GM19455 (cell line): ENCODE measurements around the gene ZNF783.
"Not testable (repeated sequence)": the region's sequence is repeated elsewhere in the genome, so short reads cannot be mapped to it uniquely, and the experiment has no call there.

Source experiments
- ATAC-seq: cut with Tn5 transposase; IDR thresholded peaks from one replicate; pipeline ENCODE4 v1.9.1; 2021; ENCODE audit not compliant: unreplicated experiment

ZNF783 gene

DNA sequence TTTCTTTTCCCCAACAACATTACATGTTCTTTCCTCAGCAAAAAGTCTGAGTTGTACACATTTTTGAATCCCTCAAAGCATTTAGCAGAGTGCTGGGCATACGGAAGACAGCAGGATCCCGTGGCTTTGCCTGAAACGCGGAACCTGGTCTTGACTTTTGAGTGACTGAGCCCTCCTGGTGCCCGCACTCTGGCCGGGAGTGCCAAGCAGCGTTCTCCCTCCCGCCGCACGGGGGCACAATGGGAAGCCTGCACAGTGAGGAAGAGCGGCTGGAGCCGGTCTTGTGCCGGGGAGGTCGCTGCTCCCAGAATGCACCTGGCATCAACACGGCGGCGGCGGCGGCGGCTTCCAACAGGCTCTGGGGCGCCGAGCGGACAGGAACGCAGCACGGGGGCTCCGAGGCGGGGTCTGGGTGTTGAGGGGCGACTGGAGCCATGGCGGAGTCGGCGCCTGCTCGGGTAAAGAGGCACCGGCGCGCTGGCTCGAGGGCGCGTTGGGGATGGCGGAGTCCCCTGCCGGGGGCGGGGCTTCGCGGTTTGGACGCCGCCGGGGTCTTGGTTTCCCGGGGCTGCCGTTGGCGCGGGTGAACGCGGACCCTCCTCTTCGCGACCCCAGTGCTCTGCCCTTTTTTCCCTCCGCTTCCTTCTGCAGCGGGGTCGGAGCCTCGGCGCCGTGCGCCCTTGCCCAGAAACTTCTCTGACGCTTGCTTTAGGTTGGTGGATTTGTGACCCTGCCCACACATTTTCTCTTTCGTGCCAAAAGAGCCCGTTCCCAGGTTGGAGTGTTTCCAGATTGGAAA is 22.5 kb upstream of the ZNF783 start, which contains the start of gene ZNF212:
TSS of gene ZNF212 (plus strand) at position 307 of the 799 bp plus-strand sequence. CDS start at position 435, 128 bp downstream.
- ATAC-seq, result peak; percentile 98

DNA sequence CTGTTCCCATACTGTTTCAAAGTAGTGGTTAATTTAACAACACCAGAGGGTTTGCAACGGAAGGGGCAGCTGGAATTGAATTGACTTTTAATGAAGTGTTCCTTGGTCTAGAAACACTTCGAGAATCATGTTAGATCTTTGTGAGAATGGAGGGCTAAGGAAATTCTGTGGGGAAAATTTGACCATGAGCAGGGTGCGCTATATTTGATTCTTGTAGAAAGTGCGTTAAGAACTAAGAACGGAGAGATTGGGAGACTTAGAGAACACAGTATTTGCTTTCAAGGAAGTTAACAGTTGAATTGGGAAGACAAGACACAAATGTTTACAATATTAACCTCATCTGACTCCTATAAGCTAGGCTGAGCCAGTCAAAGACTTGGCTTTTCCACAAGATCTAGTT is 21.4 kb upstream of the ZNF783 start:
- ATAC-seq, result no peak

DNA sequence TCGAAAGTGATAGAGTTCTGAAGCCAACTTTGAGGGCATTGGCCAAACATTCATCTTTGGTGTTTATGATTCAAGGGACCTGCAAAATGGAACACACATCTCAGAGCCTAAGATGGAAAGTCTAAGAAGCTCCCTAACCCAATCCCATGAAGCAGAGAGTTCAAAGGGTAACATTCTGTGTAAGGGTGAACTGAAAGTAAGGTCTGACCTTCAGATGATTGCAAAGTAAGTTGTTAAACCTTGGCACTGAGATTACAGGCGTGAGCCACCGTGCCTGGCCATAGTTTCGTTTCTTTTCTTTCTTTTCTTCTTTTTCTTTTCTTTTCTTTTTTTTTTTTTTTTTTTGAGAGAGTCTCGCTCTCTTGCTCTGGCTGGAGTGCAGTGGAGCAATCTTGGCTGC is 20.3 kb upstream of the ZNF783 start:
- ATAC-seq, result no peak

DNA sequence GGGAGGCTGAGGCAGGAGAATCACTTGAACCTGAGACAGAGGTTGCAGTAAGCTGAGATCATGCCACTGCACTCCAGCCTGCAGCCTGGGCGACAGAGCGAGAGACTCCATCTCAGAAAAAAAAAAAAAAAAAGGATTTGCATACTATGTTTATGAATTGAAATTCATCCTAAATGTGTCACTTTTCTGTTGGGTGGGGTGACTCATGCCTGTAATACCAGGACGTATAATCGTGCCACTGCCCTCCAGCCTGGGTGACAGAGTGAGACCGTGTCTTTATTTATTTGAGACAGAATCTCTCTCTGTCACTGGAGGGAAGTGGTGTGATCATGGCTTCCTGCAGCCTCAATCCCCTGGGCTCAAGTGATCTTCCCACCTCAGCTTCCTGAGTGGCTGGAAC is 16.8 kb upstream of the ZNF783 start:
- ATAC-seq, result no peak

DNA sequence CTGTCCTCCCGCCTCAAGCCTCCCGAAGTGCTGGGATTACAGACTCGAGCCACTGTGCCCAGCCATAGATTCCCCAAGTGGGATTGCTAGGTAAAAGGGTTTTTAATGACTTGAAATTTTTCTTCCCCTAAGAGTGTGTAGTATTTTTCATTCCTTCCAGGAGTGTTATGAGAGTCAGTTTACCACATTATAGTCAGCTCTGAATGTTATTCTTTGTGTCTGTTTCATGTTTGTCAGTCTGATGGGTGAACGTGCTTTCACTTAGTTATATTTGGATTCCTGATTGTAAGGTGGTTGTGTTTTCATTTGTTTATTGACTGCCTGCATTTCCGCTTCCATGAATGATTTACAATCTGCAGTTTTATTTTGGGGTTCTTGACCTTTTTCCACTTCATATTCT is 16.3 kb upstream of the ZNF783 start:
- no peak for ATAC-seq

DNA sequence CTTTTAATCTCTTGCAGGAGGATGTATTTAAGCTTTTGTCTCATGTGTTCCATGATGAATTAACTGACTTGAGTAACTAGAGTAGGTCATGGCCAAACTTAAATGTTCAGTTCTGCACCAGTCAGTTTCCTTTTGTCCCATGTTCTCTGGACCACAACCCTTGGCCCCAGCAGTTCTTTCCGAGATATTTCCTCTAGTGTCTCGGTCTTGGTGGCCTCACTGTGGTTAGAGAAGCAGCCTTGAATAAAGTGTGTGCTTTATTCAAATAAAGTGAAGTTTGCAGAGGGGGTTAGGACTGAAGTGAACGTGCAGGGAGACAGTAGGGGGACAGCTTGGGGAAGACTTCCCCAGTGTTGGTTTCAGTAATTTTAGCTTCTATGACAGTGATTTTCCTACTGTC is 13.2 kb upstream of the ZNF783 start:
- no peak for ATAC-seq

DNA sequence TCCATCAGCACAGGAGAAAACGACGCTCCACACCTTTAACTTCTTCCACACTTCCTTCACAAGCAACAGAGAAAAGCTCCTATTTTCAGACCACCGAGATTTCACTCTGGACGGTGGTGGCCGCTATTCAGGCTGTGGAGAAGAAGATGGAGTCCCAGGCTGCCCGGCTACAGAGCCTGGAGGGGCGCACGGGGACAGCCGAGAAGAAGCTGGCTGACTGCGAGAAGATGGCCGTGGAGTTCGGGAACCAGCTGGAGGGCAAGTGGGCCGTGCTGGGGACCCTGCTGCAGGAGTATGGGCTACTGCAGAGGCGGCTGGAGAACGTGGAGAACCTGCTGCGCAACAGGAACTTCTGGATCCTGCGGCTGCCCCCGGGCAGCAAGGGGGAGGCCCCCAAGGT is 11.8 kb upstream of the ZNF783 start:
- ATAC-seq, result not testable (repeated sequence)

DNA sequence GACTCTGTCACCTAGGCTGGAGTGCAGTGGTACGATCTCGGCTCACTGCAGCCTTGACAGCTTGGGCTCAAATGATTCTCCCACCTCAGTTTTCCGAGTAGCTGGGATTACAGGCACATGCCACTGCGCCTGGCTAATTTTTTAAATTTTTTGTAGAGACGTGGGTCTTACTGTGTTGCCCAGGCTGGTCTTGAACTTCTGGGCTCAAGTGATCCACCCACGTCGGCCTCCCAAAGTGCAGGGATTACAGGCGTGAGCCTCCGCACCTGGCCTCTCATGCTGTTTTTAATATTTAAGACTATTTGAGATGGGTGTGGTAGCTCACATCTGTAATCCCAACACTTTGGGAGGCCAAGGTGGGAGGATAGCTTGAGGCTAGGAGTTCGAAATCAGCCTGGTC is 10.5 kb upstream of the ZNF783 start:
- not testable (repeated sequence) for ATAC-seq

DNA sequence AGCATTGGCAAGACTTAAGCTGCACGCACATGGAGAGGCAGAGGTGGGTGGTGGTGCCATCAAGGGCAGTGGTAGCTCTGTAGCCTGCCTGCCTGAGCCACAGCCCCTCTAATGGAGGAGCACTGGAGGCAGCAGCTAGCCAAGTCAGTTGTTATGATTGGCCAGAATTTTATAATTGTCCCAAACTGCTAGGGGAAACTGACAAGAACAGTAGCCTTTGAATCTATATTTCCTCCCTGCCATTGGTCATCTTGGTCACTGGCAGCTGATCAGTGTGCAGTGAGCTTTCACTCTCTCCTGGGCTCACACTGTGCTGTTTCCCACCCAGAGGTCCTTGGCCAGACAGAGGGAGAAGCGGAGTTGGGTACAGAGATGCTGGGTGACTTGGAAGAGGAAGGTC is 9.6 kb upstream of the ZNF783 start:
- ATAC-seq, result no peak

DNA sequence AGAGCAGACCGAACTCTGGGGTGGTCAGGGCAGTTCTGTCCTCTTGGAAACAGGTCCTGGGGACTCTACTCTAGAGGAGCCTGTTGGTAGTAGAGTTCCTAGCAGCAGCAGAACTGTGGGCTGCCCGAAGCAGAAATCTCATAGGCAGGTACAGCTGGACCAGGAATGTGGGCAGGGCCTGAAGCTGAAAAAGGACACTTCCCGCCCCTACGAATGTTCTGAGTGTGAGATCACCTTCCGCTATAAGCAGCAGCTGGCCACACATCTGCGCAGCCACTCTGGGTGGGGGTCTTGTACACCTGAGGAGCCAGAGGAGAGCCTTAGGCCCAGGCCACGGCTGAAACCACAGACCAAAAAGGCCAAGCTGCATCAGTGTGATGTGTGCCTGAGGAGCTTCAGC is 8.3 kb upstream of the ZNF783 start:
- no peak for ATAC-seq

DNA sequence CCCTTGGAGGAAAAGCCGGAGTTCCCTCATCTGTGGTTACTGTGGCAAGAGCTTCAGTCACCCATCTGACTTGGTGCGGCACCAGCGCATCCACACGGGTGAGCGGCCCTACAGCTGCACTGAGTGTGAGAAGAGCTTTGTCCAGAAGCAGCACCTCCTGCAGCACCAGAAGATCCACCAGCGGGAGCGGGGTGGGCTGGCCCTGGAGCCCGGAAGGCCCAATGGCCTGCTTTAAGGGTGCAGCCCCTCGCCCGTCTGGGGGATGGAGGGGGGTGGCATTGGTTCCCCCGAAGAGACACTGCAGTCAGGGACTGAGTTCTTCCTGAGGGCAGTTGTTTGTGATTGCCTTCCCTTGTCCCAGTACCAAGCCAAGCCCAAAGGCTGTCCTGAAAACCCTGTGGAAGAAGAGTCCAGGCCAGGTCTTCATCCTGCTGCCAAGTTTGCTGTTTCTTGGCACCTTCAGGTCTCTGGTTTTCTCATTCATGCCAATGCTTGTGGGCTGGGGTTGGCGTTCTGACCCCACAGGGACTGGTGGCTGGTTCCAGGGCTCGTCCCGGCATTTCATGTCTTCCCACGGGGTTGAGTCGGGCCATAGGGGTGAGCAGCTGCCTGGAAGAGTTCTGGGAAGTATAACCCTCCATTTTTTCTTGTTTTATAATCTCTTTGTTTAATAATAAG is 7.7 kb upstream of the ZNF783 start:
- no peak for ATAC-seq

DNA sequence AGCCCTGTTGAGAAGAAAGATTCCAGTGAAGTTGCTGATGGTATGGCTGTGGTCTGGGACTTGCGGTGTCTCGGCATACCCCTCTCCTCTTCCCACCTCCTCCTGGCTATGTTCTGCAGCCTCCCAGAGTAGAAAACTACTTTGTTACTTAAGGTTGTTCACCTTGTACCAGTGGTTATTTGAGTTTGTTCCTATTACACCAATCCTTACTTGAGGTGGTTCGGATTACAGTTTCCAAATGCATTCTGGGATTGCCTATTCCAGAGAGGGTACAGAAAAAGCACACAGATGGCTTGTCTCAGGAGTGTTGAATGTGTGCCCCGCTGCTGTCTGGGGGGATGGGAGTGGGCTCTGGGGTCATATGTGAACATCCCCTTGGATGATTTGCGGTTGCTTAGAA is 6.8 kb upstream of the ZNF783 start:
- no peak for ATAC-seq

DNA sequence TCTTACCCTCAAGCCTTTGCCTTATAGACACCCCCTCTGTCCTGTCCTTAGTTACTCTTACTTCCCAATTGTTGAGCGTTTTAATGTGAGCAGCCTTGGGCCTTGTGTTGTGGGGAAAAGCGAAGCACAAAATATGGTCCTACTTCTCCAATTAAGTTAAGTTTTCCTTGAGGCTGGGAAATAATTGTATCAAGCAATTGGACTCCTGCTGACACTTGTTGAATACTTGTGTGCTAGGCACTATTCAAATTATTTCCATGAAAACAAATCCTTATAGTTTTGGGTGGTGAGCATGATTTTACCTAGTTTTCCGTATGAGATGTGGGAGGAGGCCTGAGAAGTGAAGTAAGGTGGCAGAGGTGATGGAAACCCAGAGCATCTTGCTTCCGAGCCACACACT is 5.4 kb upstream of the ZNF783 start:
- no peak for ATAC-seq

DNA sequence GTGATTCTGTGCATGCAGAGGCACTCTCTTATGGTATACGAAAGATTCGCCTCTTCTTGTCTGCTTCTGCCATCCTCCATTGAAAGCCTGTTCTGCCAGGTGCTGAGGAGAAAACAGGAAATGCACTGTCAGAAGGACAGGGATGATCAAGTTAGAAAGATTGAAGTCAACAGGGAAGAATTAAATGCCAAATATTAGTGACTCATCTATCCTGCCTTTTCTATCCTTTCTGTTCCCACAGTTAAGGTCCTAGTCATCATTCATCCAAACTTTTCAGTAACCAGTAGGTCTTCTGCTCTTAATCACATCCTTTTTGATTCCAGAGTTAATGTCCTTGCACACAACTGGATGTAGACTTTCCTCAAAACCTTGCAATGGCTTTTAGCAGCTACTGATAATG is 4.8 kb upstream of the ZNF783 start:
- no peak for ATAC-seq

DNA sequence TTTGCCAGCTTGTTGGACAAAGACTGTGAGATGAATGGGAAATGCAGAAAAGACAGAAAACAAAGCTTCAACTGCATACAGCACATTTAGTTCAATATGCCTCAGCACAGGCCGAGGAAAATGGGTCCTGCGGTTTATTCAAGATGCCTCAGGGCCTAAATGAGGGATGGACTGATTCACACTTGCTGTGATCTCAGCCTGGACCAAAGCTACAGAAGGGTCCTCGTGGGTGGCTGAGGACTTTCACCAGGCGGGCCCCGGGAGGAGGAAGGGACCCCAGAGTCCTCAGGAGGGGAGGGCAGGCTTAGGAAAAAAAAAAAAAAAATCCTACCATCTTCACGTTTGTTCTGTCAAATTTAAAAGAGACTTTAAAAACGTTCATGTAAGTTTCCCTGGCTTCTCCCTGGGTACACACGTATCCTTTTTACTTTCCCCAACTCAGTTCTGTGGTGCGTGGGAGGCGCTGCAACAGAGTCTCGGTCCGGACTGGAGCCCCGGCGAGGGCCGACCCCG is 624 bp upstream of the ZNF783 start:
- ATAC-seq, result peak; percentile 10

DNA sequence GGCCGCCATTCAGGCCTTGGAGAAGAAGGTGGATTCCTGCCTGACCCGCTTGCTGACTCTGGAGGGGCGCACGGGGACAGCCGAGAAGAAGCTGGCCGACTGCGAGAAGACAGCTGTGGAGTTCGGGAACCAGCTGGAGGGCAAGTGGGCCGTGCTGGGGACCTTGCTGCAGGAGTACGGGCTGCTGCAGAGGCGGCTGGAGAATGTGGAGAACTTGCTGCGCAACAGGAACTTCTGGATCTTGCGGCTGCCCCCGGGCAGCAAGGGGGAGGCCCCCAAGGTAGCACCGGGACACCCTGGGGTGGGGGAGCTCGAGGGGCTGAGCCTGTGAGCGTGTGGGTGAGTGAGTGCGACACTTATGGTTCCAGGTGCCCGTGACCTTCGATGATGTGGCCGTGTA is 4.5 kb downstream of the ZNF783 start:
- no peak for ATAC-seq

DNA sequence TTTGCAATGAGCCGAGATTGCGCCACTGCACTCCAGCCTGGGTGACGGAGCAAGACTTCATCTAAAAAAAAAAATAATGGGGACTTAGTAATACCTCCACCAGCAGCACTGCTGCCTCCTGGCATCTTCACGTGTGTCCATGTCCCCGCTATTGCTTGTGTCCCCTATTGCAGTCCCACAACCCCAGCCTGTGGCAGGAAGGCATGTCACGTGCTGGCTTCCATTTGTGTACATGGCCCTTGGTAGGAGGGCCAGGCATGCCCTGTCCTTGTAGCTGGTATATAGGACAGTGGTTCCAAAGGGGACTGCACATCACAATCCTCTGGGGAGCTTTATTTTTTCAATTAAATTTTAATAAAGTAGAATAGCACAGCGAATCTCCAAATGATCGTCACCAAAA is 5.7 kb downstream of the ZNF783 start:
- ATAC-seq, result no peak

DNA sequence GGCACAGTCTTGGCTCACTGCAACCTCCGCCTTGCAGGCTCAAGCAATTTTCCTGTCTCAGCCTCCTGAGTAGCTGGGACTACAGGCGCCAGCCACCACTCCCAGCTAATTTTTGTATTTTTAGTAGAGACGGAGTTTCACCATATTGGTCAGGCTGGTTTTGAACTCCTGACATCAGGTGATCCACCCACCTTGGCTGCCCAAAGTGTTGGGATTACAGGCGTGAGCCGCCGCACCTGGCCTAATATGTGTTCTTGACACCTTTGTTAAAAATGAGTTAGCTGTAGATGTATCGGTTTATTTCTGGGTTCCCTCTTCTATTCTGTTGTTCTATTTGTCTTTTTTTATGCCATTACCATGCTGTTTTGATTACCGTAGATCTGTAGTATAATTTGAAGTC is 12.4 kb downstream of the ZNF783 start:
- not testable (repeated sequence) for ATAC-seq

DNA sequence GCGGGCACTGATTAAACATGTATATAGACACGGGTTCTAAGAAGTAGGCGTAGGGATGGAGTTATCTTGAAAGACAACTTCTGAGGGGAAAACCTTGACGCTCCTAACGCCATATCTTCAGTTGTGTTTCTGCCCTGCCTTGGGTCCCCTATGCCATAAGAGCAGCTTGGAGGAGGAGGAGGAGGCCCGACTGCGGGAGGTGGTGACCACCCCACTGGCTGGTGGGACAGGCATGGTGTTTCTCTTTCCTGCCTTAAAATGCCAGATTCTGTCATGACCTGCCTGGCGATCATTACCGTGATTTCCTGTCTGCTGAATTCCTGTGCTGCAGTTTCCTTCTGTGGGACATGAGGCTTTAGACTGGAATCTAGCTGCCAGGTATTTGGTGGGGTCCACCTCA is 15.9 kb downstream of the ZNF783 start:
- ATAC-seq, result no peak

DNA sequence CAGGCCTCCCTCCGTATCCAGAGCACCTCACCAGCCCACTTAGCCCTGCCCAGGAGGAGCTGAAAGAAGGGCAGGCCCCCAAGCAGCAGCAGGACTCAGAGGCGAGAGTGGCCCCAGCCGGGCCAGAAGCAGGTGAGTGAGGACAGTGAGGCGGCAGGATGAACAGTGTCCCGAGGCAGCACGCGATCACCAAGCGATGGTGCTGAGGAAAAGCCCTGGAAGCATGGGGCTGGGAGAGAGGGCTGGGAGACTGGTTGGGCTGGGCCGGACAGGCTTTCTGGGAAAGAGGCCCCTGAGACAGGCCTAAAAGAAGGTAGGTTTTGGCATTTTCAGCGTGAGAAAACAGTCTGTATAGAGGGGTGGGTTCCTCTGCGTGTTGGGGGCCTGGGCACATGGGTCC is 16.4 kb downstream of the ZNF783 start:
- ATAC-seq, result no peak

DNA sequence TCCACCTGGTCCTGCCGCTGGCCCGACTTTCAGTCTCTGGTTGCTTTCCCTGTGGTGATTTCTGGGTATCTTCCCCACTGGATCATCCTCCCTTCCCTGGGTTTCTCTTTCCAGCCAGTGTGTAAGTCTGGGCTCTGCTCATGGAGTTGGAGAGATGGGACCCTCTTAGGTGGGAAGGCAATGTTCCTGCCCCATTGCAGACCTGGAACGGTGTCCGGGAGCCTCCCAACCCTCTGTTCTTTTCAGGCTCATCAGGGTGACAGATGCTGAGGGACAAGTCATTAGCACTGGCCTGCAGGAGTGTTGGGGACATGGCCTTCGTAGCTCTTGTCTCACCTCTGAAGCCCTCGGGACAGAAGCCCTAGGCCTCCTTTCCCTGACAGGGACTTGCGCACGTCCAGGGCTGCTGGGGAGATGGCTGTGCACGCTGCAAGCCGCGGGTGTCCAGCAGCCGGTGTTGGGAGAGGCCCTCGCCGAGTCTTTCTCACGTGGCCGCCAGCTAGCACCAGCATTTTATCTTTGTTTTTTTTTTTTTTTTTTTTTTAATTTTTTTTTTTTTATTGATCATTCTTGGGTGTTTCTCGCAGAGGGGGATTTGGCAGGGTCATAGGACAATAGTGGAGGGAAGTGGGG is 17.2 kb downstream of the ZNF783 start:
- ATAC-seq, result no peak

DNA sequence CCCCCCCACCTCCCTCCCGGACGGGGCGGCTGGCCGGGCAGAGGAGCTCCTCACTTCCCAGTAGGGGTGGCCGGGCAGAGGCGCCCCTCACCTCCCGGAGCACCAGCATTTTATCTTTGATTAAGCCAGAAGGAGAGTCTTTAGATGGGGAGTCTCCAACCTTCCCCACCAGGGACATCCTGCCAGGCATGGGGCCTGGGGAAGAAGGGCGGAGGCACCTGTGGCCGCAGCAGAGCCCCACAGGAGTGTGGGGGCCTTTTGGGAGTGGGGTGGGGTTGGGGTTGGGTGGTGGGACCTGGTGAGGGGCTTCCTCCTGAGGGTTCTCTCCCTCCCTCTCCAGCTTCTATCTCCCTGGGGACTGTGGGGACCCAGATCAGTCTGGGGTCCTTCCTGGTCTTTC is 18.2 kb downstream of the ZNF783 start:
- no peak for ATAC-seq
